ENCODE data around the gene FAM193A.

Gene FAM193A

GRCh38 chr4:2536193-2537010, at the start of gene FAM193A:
TSS of gene FAM193A (plus strand) at chr4:2536647. CDS start at chr4:2536916, 269 bp downstream.
- DNase-seq (ENCODE audit: low read depth), result peak; percentile 100
- no peak for TF ChIP-seq CTCF (conservative IDR thresholded peaks at IDR 0.05; ENCODE audit: low read length)
- H3K4me3 ChIP-seq (ENCODE audit: low read length), result peak within 1 kb of the TSS; percentile 79

GRCh38 chr4:2486981-2487380, 49.5 kb upstream of the FAM193A start:
- no peak for TF ChIP-seq CTCF (conservative IDR thresholded peaks at IDR 0.05; ENCODE audit: low read length)
- no peak for DNase-seq (ENCODE audit: low read depth)
- H3K4me3 ChIP-seq (ENCODE audit: low read length), result no peak overlapping the region

GRCh38 chr4:2487632-2488031, 48.8 kb upstream of the FAM193A start:
- DNase-seq (ENCODE audit: low read depth), result no peak

GRCh38 chr4:2489081-2489805, 47.2 kb upstream of the FAM193A start:
- TF ChIP-seq CTCF (conservative IDR thresholded peaks at IDR 0.05; ENCODE audit: low read length), result no peak
- DNase-seq (ENCODE audit: low read depth), result no peak
- H3K4me3 ChIP-seq (ENCODE audit: low read length), result no peak overlapping the region

More at GRCh38 chr4:2487632-2488031, 48.8 kb upstream of the FAM193A start:
- no peak overlapping the region for H3K4me3 ChIP-seq (ENCODE audit: low read length)
- no peak for TF ChIP-seq CTCF (conservative IDR thresholded peaks at IDR 0.05; ENCODE audit: low read length)

- no peak for TF ChIP-seq CTCF (conservative IDR thresholded peaks at IDR 0.05; ENCODE audit: low read length)
- no peak overlapping the region for H3K4me3 ChIP-seq (ENCODE audit: low read length)
- DNase-seq (ENCODE audit: low read depth), result peak; percentile 23
Measured at GRCh38 chr4:2489841-2490552, 46.5 kb upstream of the FAM193A start.

GRCh38 chr4:2492970-2493369, 43.5 kb upstream of the FAM193A start:
- no peak overlapping the region for H3K4me3 ChIP-seq (ENCODE audit: low read length)
- TF ChIP-seq CTCF (conservative IDR thresholded peaks at IDR 0.05; ENCODE audit: low read length), result no peak
- DNase-seq (ENCODE audit: low read depth), result no peak
